Keratinocyte (primary cell): Measurements from ENCODE around the gene ANO7.

Source experiments
- EZH2 ChIP-seq: IDR thresholded peaks from one replicate; pipeline ENCODE4 v1.6.1; 2012; ENCODE audit warnings: inconsistent platforms, mild to moderate bottlenecking, low read length, moderate library complexity
- TF ChIP-seq, protein P1 (sequence below), 3 experiments: IDR thresholded peaks in 1 of 3; conservative IDR thresholded peaks in 1 of 3; optimal IDR thresholded peaks in 1 of 3; 2 replicates in 2 of 3; 3 replicates in 1 of 3; pipeline versions ENCODE3 to v1.5.1; 2011; ENCODE audit warnings: low read length in 3 of 3, mild to moderate bottlenecking in 3 of 3, moderate library complexity in 2 of 3, control low read depth in 1 of 3, inconsistent platforms in 1 of 3; ENCODE audit not compliant: insufficient read depth in 2 of 3; ENCODE audit errors: extremely low read depth in 1 of 3

DNA sequence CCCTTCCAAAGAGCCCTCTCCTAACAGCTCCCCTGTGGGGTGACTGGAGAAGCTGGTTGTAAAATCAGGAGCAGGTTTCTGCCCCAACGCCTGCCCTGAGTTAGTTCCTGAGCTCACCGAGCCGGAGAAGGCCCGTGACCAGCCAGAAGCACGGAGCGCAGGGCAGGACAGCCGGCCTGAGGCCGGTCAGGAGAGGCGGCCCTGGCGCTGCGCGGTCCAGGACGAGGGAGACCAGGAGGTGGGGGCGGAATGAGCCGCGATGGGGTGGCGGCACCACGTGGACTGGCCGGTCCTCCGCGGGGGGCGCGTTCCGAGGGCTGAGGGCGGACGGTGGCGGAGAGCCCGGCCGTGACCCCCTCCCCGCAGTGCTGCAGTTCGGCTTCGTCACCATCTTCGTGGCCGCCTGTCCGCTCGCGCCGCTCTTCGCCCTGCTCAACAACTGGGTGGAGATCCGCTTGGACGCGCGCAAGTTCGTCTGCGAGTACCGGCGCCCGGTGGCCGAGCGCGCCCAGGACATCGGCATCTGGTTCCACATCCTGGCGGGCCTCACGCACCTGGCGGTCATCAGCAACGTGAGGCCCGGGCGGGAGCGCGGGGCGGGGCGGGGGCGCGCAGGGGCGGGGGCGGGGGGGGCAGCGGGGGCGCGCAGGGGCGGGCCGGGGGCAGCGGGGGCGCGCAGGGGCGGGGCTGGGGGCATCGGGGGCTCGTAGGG lies 29.0 kb downstream of the ANO7 start:
- TF ChIP-seq, protein P1, sequence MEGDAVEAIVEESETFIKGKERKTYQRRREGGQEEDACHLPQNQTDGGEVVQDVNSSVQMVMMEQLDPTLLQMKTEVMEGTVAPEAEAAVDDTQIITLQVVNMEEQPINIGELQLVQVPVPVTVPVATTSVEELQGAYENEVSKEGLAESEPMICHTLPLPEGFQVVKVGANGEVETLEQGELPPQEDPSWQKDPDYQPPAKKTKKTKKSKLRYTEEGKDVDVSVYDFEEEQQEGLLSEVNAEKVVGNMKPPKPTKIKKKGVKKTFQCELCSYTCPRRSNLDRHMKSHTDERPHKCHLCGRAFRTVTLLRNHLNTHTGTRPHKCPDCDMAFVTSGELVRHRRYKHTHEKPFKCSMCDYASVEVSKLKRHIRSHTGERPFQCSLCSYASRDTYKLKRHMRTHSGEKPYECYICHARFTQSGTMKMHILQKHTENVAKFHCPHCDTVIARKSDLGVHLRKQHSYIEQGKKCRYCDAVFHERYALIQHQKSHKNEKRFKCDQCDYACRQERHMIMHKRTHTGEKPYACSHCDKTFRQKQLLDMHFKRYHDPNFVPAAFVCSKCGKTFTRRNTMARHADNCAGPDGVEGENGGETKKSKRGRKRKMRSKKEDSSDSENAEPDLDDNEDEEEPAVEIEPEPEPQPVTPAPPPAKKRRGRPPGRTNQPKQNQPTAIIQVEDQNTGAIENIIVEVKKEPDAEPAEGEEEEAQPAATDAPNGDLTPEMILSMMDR (optimal IDR thresholded peaks at IDR 0.05 in 1 of 3, IDR thresholded peaks at IDR 0.05 in 1 of 3, conservative IDR thresholded peaks at IDR 0.05 in 1 of 3; ENCODE audit: extremely low read depth in 1 of 3, insufficient read depth in 2 of 3, low read length in 3 of 3) = no peak
- TF ChIP-seq EZH2 = no peak
